IMR-90 (cell line): ENCODE measurements around the gene LONP2. TPM values are rescaled to one million over a fixed set of nuclear protein-coding genes. Genes with fewer than 3 reads are reported as not detected.

Source experiments
- ATAC-seq: fragments of 200-7000 bp; cut with Tn5 transposase; 2 replicates; pipeline ENCODE4 v1.9.1; 2020; ENCODE audit warnings: low read depth, mild to moderate bottlenecking, moderate library complexity
- BruUV-seq: library from RNA; stranded (reverse); fragments of 400-500 nt; replicated peaks from 2 replicates; lab custom pipeline; 2021; lab: Mats Ljungman, UMichigan
- CTCF ChIA-PET: fragments of 300-600 bp; formaldehyde crosslinking; extraction: SDS; loops from one replicate; lab custom pipeline; 2021; ENCODE audit warnings: antibody characterized with exemption; lab: Yijun Ruan, JAX
- POLR2A ChIA-PET: fragments of 300-600 bp; sonication (Branson Sonifier 250); formaldehyde crosslinking; loops from one replicate; lab custom pipeline; 2022; ENCODE audit warnings: antibody characterized with exemption; ENCODE audit not compliant: unreplicated experiment; lab: Charles Lee
- DNase-seq: peaks from one replicate; pipeline ENCODE4 v3.0.0; 2013
- H2AFZ ChIP-seq: replicated peaks from 2 replicates; pipeline ENCODE3; 2013; ENCODE audit warnings: low read length, mild to moderate bottlenecking; ENCODE audit not compliant: poor library complexity
- H2AK5ac ChIP-seq: 2 replicates; pipeline ENCODE4 v1.6.1; 2013; ENCODE audit warnings: low read depth, low read length, inconsistent platforms
- H2AK9ac ChIP-seq: replicated peaks from 2 replicates; pipeline ENCODE3; 2013; ENCODE audit warnings: mild to moderate bottlenecking, low read depth, low read length, moderate library complexity; ENCODE audit not compliant: poor library complexity
- H2BK120ac ChIP-seq: 2 replicates; pipeline ENCODE4 v1.6.1; 2013; ENCODE audit warnings: low read depth, low read length, inconsistent platforms
- H2BK15ac ChIP-seq: 3 replicates; pipeline ENCODE4 v1.6.1; 2013; ENCODE audit warnings: low read depth, low read length, inconsistent platforms
- H2BK20ac ChIP-seq: 2 replicates; pipeline ENCODE4 v1.6.1; 2013; ENCODE audit warnings: low read depth, mild to moderate bottlenecking, inconsistent platforms, low read length, moderate library complexity
- H2BK5ac ChIP-seq: 2 replicates; pipeline ENCODE4 v1.6.1; 2013; ENCODE audit warnings: mild to moderate bottlenecking, low read depth, low read length, inconsistent platforms; ENCODE audit not compliant: poor library complexity, severe bottlenecking
- H3K14ac ChIP-seq: replicated peaks from 2 replicates; pipeline ENCODE4 v1.6.1; 2013; ENCODE audit warnings: low read depth, low read length, inconsistent platforms
- H3K18ac ChIP-seq: 2 replicates; pipeline ENCODE4 v1.6.1; 2013; ENCODE audit warnings: low read depth, low read length, control low read depth
- H3K23ac ChIP-seq: 2 replicates; pipeline ENCODE4 v1.6.1; 2013; ENCODE audit warnings: low read depth, low read length, inconsistent platforms
- H3K27ac ChIP-seq: 2 replicates; pipeline ENCODE4 v1.5.1; 2013; ENCODE audit warnings: mild to moderate bottlenecking, control low read depth, low read length; ENCODE audit not compliant: insufficient read depth
- H3K27me3 ChIP-seq: 2 replicates; pipeline ENCODE4 v1.6.1; 2013; ENCODE audit warnings: low read length; ENCODE audit not compliant: control insufficient read depth, insufficient read depth
- H3K36me3 ChIP-seq: 2 replicates; pipeline ENCODE4 v1.6.1; 2013; ENCODE audit warnings: low read length, mixed read lengths; ENCODE audit not compliant: control insufficient read depth, insufficient read depth
- H3K4ac ChIP-seq: 2 replicates; pipeline ENCODE4 v1.6.1; 2013; ENCODE audit warnings: low read depth, low read length, inconsistent platforms
- H3K4me1 ChIP-seq: 2 replicates; pipeline ENCODE4 v1.6.1; 2013; ENCODE audit warnings: low read length, mixed read lengths; ENCODE audit not compliant: control insufficient read depth, insufficient read depth
- H3K4me2 ChIP-seq: 2 replicates; pipeline ENCODE4 v1.6.1; 2013; ENCODE audit warnings: low read depth, mild to moderate bottlenecking, control low read depth, low read length, moderate library complexity
- H3K4me3 ChIP-seq: 2 replicates; pipeline ENCODE4 v1.5.1; 2013; ENCODE audit warnings: low read depth, mild to moderate bottlenecking, control low read depth, low read length, moderate library complexity; ENCODE audit not compliant: insufficient read depth
- H3K56ac ChIP-seq: 2 replicates; pipeline ENCODE4 v1.6.1; 2013; ENCODE audit warnings: low read length, inconsistent platforms; ENCODE audit not compliant: insufficient read depth; ENCODE audit errors: extremely low read depth
- H3K79me1 ChIP-seq, 2 experiments: 2 replicates each; pipeline ENCODE4 v1.6.1; 2013; ENCODE audit warnings: low read length in 2 of 2, inconsistent platforms in 1 of 2, low read depth in 1 of 2
- H3K9ac ChIP-seq: 2 replicates; pipeline ENCODE4 v1.6.1; 2013; ENCODE audit warnings: low read depth, low read length, control low read depth
- H3K9me1 ChIP-seq: 2 replicates; pipeline ENCODE4 v1.6.1; 2013; ENCODE audit warnings: low read length, inconsistent platforms; ENCODE audit not compliant: insufficient read depth
- H3K9me3 ChIP-seq: 2 replicates; pipeline ENCODE4 v1.6.1; 2013; ENCODE audit warnings: low read length; ENCODE audit not compliant: control insufficient read depth, insufficient read depth
- H4K20me1 ChIP-seq: 2 replicates; pipeline ENCODE4 v1.6.1; 2013; ENCODE audit warnings: low read length, inconsistent platforms; ENCODE audit not compliant: insufficient read depth
- H4K5ac ChIP-seq: 2 replicates; pipeline ENCODE4 v1.6.1; 2013; ENCODE audit warnings: mild to moderate bottlenecking, low read depth, low read length, control low read depth
- H4K8ac ChIP-seq, 2 experiments: 2 replicates each; pipeline ENCODE4 v1.6.1; 2013; ENCODE audit warnings: low read depth in 2 of 2, low read length in 2 of 2, control low read depth in 1 of 2, inconsistent platforms in 1 of 2
- H4K91ac ChIP-seq: 2 replicates; pipeline ENCODE4 v1.6.1; 2013; ENCODE audit warnings: low read depth, low read length, inconsistent platforms; ENCODE audit not compliant: insufficient read depth
- NFE2L2 ChIP-seq: fragments of 150-350 bp; IDR thresholded peaks from 2 replicates; pipeline ENCODE4 v1.6.1; 2016; ENCODE audit warnings: low read depth, mild to moderate bottlenecking, low read length
- RCOR1 ChIP-seq: IDR thresholded peaks from 2 replicates; pipeline ENCODE4 v1.6.1; 2012; ENCODE audit warnings: mild to moderate bottlenecking, low read length, improper control_type of control experiment; ENCODE audit not compliant: insufficient replicate concordance
- RFX5 ChIP-seq: IDR thresholded peaks from 2 replicates; pipeline ENCODE4 v1.8.0; 2012; ENCODE audit warnings: low read depth, mild to moderate bottlenecking, low read length, moderate library complexity
- SMC3 ChIP-seq: fragments of 150-350 bp; IDR thresholded peaks from 2 replicates; pipeline ENCODE4 v1.6.1; 2016; ENCODE audit warnings: low read depth, mild to moderate bottlenecking, antibody characterized with exemption, low read length, moderate library complexity
- WGBS, 2 experiments: methylation state at CpG; one replicate each; pipeline versions ENCODE4 v1.1.5 to v1.1.7; 2013; ENCODE audit warnings: missing lambda C conversion rate in 2 of 2; ENCODE audit not compliant: insufficient read length in 1 of 2; ENCODE audit errors: extremely low coverage in 2 of 2; 5-methylcytosine and 5-hydroxymethylcytosine counted together
- dilution Hi-C: fragments of 300-500 bp; cut with HindIII; formaldehyde crosslinking; loops from one replicate; pipeline ENCODE4 v1.14.3; 2018; ENCODE audit warnings: low sequenced_read_pairs; ENCODE audit not compliant: unreplicated experiment
- in situ Hi-C: fragments of 300-500 bp; cut with MboI; formaldehyde crosslinking; loops from 3 replicates; pipeline ENCODE4 v1.14.3; 2019; ENCODE audit warnings: low sequenced_read_pairs, inconsistent platforms, mixed read lengths
- intact Hi-C: fragments of 100-400 bp; cut with micrococcal nuclease; formaldehyde crosslinking; loops from 2 replicates; pipeline ENCODE4 v1.10.0; 2022
- polyA plus RNA-seq, 3 experiments: library from polyadenylated mRNA; depleted of rRNA; stranded (reverse); fragments of >200 nt; gene quantifications; 2 replicates each; pipeline ENCODE4 v1.2.3, GENCODE V29; 2012; ENCODE audit warnings: low replicate concordance in 1 of 3
- total RNA-seq: library from RNA; depleted of rRNA; stranded (reverse); fragments of >200 nt; gene quantifications from 2 replicates; pipeline ENCODE4 v1.2.3, GENCODE V29; 2012
- TF ChIP-seq, protein P1 (sequence below): fragments of 150-350 bp; IDR thresholded peaks from 2 replicates; pipeline ENCODE4 v1.6.1; 2017; ENCODE audit warnings: mild to moderate bottlenecking, antibody characterized with exemption, low read length, low read depth

The LONP2 gene
- total and polyA plus RNA-seq, 2 of the 4 experiments (the other 2 are of a cell fraction), result 31.5 to 90.9 TPM

DNA sequence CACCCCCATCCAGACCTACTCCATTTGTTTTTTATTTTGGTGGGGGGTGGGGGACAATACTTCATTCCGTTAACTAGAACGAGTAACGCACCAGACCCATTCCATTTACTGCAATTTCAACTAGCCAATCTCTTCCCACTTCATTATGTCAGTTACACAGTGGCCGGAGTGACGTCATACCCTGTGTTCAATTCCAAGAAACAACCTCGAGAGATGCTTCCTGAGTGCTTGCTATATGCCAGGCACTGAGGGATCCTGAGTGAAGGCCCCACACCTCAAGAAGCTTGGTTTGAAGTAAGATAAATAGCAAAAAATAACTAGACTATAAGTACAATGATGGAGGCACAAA lies 150.2 kb downstream of the LONP2 start:
- H4K8ac ChIP-seq, result peak overlapping the region; percentile 22 to 45; a peak in 3 of 4 replicates
- H3K36me3 ChIP-seq, result no peaks in the 10 kb centered on the region
- H3K56ac ChIP-seq, result no peak overlapping the region
- H2BK120ac ChIP-seq, result peak overlapping the region; percentile 83
- H3K79me1 ChIP-seq, result no peaks in the 10 kb centered on the region
- no TSS peak for BruUV-seq
- in situ Hi-C loops (no loop called here), intact Hi-C loops (no loop called here), dilution Hi-C loops (no loop called here)
- H3K23ac ChIP-seq, result peak overlapping the region; percentile 64; the same call in 1 of the 2 replicates
- TF ChIP-seq SMC3 (no peak), RCOR1 (no peak), RFX5 (no peak), NFE2L2 (no peak)
- TF ChIP-seq, protein P1, sequence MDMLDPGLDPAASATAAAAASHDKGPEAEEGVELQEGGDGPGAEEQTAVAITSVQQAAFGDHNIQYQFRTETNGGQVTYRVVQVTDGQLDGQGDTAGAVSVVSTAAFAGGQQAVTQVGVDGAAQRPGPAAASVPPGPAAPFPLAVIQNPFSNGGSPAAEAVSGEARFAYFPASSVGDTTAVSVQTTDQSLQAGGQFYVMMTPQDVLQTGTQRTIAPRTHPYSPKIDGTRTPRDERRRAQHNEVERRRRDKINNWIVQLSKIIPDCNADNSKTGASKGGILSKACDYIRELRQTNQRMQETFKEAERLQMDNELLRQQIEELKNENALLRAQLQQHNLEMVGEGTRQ, result no peak
- H3K27me3 ChIP-seq, result no peaks in the 10 kb centered on the region
- DNase-seq (peak; percentile 55), ATAC-seq (peak; percentile 19; the same call in 1 of the 2 replicates)
- H4K91ac ChIP-seq, result no peak overlapping the region
- peak overlapping the region; percentile 57; the same call in 1 of the 3 replicates for H2BK15ac ChIP-seq
- H3K4ac ChIP-seq, result peak overlapping the region; percentile 72
- H3K4me1 ChIP-seq, result peaks cover 5% of the 10 kb centered on the region
- H2AK9ac ChIP-seq, result peak overlapping the region; percentile 2
- no peak overlapping the region; the same call in 1 of the 2 replicates for H4K5ac ChIP-seq
- peak overlapping the region; percentile 51 for H3K18ac ChIP-seq
- peak overlapping the region; percentile 41; the same call in 1 of the 2 replicates for H3K27ac ChIP-seq
- no peaks in the 10 kb centered on the region for H3K9me3 ChIP-seq
- no peaks in the 10 kb centered on the region for H4K20me1 ChIP-seq
- WGBS, 2 experiments, result no CpG with 5 or more reads among the region's 6 CpGs
- H2BK20ac ChIP-seq, result peak overlapping the region; percentile 33; the same call in 1 of the 2 replicates
- no peak overlapping the region for H3K9ac ChIP-seq
- H3K4me2 ChIP-seq, result no peak overlapping the region
- ChIA-PET POLR2A (no interaction called here), CTCF (no interaction called here)
- H2AFZ ChIP-seq, result peak overlapping the region; percentile 83
- no peak overlapping the region for H3K4me3 ChIP-seq
- H2AK5ac ChIP-seq, result no peak overlapping the region
- peak overlapping the region; percentile 39 for H2BK5ac ChIP-seq
- peak overlapping the region; percentile 76 for H3K14ac ChIP-seq
- peaks cover 9% of the 10 kb centered on the region; the same call in 1 of the 2 replicates for H3K9me1 ChIP-seq
